Adrenal gland (tissue), 12 donors: Measurements from ENCODE around the gene ZC3H18. TPM values are rescaled to one million over a fixed set of nuclear protein-coding genes. Genes with fewer than 3 reads are reported as not detected.

Experiments used
- DNase-seq, 7 donors: peaks; one replicate each; pipeline ENCODE4 v3.0.0-alpha.2; 2019 to 2020
- H3K27ac ChIP-seq, 5 donors: fragments of 200-600 bp; sonication (generic) in 4 of 5; 1 replicate in 3 of 5; 2 replicates in 2 of 5; pipeline versions ENCODE4 v1.5.1 to v1.8.0; 2016 to 2020; ENCODE audit warnings: mild to moderate bottlenecking in 1 of 5
- H3K27me3 ChIP-seq: fragments of 200-600 bp; 2 replicates; pipeline ENCODE4 v1.8.0; 2021
- H3K36me3 ChIP-seq, 2 donors: fragments of 200-600 bp; replicated peaks in 1 of 2; 1 replicate in 1 of 2; 2 replicates in 1 of 2; pipeline versions ENCODE4 v1.5.1 to v1.8.0; 2018 to 2022
- H3K4me1 ChIP-seq, 2 donors: fragments of 200-600 bp; replicated peaks in 1 of 2; 1 replicate in 1 of 2; 2 replicates in 1 of 2; pipeline versions ENCODE4 v1.5.1 to v1.8.0; 2018 to 2021
- H3K4me3 ChIP-seq, 4 donors: fragments of 200-600 bp; sonication (generic) in 3 of 4; one replicate each; pipeline ENCODE4 v1.5.1; 2016 to 2018
- H3K9me3 ChIP-seq, 3 donors: fragments of 200-600 bp; sonication (generic) in 1 of 3; replicated peaks in 1 of 3; 1 replicate in 2 of 3; 2 replicates in 1 of 3; pipeline versions ENCODE4 v1.5.1 to v1.8.0; 2016 to 2021
- CTCF ChIP-seq, 6 experiments: fragments of 450-650 bp in 4 of 6; fragments of 200-600 bp in 2 of 6; sonication (generic) in 1 of 6; IDR thresholded peaks; 1 replicate in 5 of 6; 2 replicates in 1 of 6; pipeline versions ENCODE4 v1.5.1 to v1.8.0; 2016 to 2021; ENCODE audit warnings: antibody characterized with exemption in 6 of 6, mild to moderate bottlenecking in 2 of 6, moderate library complexity in 1 of 6
- POLR2A ChIP-seq, 2 donors: fragments of 450-650 bp; IDR thresholded peaks; one replicate each; pipeline ENCODE4 v1.6.1; 2017; ENCODE audit warnings: antibody characterized with exemption in 2 of 2, mild to moderate bottlenecking in 2 of 2, moderate library complexity in 1 of 2
- WGBS, 4 donors: extraction: QIAGEN DNeasy Blood & Tissue Kit in 2 of 4; methylation state at CpG; one replicate each; pipeline versions ENCODE4 v1.1.5 to v1.1.7; 2013 to 2017; 5-methylcytosine and 5-hydroxymethylcytosine counted together
- intact Hi-C, 2 donors: fragments of 100-400 bp; cut with DNase I; formaldehyde crosslinking; loops; one replicate each; pipeline versions ENCODE4 v1.14.1 to v1.15.0; 2022 to 2023
- polyA plus RNA-seq, 3 donors: library from polyadenylated mRNA; stranded (reverse); fragments of 200-250 nt in 2 of 3; fragments of 350-450 nt in 1 of 3; fragmentation: Illumina TruSeq in 1 of 3; extraction: RNeasy Lipid Tissue Mini Kit (QIAGEN cat#74804) in 1 of 3; gene quantifications; one replicate each; pipeline ENCODE4 v1.2.3, GENCODE V29; 2013 to 2014
- total RNA-seq, 9 donors: library from RNA; depleted of rRNA in 4 of 9; stranded (reverse); fragments of >200 nt in 4 of 9; fragments of 120-200 nt in 1 of 9; fragmentation: NEBNext Ultra II Directional in 1 of 9; extraction: Animal tissue kit (Norgen Biotek cat#: 25700) in 1 of 9; gene quantifications; one replicate each; pipeline versions ENCODE4 v1.1.0 to v1.2.4, GENCODE V29; 2013 to 2023
- donor health status: healthy with polysubstance abuse.
- donor health status: Bipolar disorder and iron deficiency.
- donor health status: DM: yes; HTN: yes; CAD: no.
- donor health status: DM: no; HTN: no; CAD: no.
- donor health status: DM: no; HTN: no; CAD: no.
- donor health status: DM: yes; HTN: yes; CAD: no.

The ZC3H18 gene
- total and polyA plus RNA-seq, 12 donors, result 6.1 to 49.1 (median 22.9) TPM

DNA sequence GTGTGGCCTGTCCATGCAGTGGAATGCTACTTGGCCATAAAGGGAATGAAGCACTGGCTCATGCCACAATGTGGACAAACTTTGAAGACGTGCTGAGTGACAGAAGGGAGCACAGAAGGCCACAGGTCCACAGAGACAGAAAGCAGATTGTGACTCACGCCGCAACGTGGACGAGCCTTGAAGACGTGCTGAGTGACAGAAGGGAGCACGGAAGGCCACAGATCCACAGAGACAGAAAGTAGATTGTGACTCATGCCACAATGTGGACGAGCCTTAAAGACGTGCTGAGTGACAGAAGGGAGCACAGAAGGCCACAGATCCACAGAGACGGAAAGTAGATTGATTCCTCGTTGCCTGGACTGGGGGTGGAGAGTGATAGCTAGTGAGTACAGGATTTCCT lies 19.2 kb downstream of the ZC3H18 start:
- Histone ChIP-seq H3K27me3 (no peaks in the 10 kb centered on the region), H3K4me1 (no peaks in the 10 kb centered on the region), H3K9me3 (no peaks in the 10 kb centered on the region), H3K36me3 (peaks cover 0 to 50% of the 10 kb centered on the region in 2 donors), H3K4me3 (no peak overlapping the region), H3K27ac (no peak overlapping the region)
- DNase-seq, result no peak
- WGBS, 4 donors, result 75 to 81% (median 80%) methylated on average over 11 of the region's 11 CpGs
- intact Hi-C loops, result no loop called here
- TF ChIP-seq CTCF (IDR thresholded peaks at IDR 0.05) (no peak), POLR2A (IDR thresholded peaks at IDR 0.05) (no peak)

DNA sequence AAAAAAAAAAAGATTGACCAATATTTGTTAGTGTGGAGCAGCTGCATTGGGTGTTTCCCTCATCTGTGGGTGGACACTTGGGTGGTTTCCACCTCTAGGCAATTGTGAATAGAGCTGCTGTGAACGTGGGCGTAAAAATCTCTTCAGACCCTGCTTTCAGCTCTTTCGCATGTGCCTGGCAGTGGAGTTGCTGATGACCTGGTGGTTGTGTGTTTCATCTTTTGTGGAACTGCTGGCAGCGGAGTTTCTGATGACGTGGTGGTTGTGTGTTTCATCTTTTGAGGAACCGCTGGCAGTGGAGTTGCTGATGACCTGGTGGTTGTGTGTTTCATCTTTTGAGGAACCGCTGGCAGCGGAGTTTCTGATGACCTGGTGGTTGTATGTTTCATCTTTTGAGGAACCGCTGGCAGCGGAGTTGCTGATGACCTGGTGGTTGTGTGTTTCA lies 21.4 kb downstream of the ZC3H18 start:
- peak in 5 of 7 donors; percentile 34 to 80 (median 58) for DNase-seq
- Histone ChIP-seq H3K4me3 (no peak overlapping the region), H3K4me1 (peaks cover 0 to 6% of the 10 kb centered on the region in 2 donors), H3K27ac (no peak overlapping the region), H3K27me3 (no peaks in the 10 kb centered on the region), H3K36me3 (peaks cover 0 to 50% of the 10 kb centered on the region in 2 donors), H3K9me3 (no peaks in the 10 kb centered on the region)
- 74 to 84% (median 82%) methylated on average over 10 of the region's 10 CpGs for WGBS, 4 donors
- intact Hi-C loops, result no loop called here
- TF ChIP-seq CTCF (IDR thresholded peaks at IDR 0.05), result no peak
- TF ChIP-seq POLR2A (IDR thresholded peaks at IDR 0.05), result no peak

DNA sequence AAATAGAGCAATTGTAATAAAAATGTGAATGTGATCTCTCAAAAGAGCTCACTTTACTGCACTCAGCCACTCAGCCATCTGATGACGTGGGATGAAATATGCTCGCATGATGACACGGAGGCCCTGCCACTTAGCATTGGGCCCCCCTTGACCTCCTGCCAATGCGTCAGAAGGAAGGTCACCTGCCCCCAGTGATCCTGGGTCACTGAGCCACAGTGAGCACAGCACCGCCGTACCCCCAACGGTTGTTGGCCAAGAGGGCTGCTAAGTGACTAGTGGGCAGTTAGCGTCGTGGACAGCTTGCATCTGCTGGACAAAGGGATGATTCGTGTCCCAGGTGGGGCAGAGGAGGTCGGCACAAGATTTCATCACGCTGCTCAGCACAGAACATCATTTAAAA lies 22.9 kb downstream of the ZC3H18 start:
- intact Hi-C loops, result no loop called here
- H3K36me3 ChIP-seq, result peaks cover 0 to 39% of the 10 kb centered on the region in 2 donors
- TF ChIP-seq CTCF (IDR thresholded peaks at IDR 0.05) (no peak), POLR2A (IDR thresholded peaks at IDR 0.05) (no peak)

DNA sequence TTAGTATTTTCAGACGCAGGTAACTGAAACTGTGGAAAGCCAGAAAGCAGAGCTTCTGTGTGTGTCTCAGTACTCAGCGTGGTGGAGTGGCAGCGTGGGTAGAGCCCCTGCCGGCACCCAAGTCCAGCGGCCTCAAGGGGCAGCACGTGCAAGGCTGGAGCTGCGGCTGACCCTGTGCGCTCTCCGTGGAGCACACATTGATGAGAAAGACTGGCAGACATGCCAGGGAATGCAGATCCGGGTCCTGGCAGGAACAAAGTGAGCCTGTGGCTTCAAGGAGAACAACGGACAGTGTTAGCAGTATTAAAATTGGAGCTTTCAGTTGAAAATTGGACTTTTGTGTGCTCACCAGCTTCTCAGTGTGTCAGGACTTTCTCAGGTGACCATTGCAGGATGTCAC lies 23.3 kb downstream of the ZC3H18 start:
- 80 to 95% (median 85%) methylated on average over 11 of the region's 11 CpGs for WGBS, 4 donors
- TF ChIP-seq CTCF (IDR thresholded peaks at IDR 0.05) (no peak), POLR2A (IDR thresholded peaks at IDR 0.05) (no peak)

More for the DNA sequence above, 22.9 kb downstream of the ZC3H18 start:
- Histone ChIP-seq H3K27me3 (no peaks in the 10 kb centered on the region), H3K27ac (no peak overlapping the region), H3K4me3 (no peak overlapping the region), H3K9me3 (no peaks in the 10 kb centered on the region), H3K4me1 (peaks cover 0 to 6% of the 10 kb centered on the region in 2 donors)
- 88 to 97% (median 91%) methylated on average over 9 to 12 of the region's 12 CpGs for WGBS, 4 donors
- DNase-seq, result no peak

More for the DNA sequence above, 23.3 kb downstream of the ZC3H18 start:
- Histone ChIP-seq H3K27me3 (no peaks in the 10 kb centered on the region), H3K27ac (no peak overlapping the region), H3K9me3 (no peaks in the 10 kb centered on the region), H3K4me3 (no peak overlapping the region), H3K4me1 (peaks cover 0 to 6% of the 10 kb centered on the region in 2 donors), H3K36me3 (peaks cover 0 to 39% of the 10 kb centered on the region in 2 donors)
- no peak for DNase-seq
- intact Hi-C loops, result no loop called here
